SK-N-SH treated with all-trans-retinoic acid at 6 μM for 48 hours (cell line): Measurements from ENCODE around the gene AP3S2.

Experiments used
- ARNTL ChIP-seq: fragments of 450-650 bp; formaldehyde crosslinking; IDR thresholded peaks from 2 replicates; pipeline ENCODE4 v1.5.0; 2020; ENCODE audit warnings: low read depth, mild to moderate bottlenecking, moderate library complexity, borderline replicate concordance
- BACH2 ChIP-seq: fragments of 250-450 bp; sonication (Bioruptor Pico); IDR thresholded peaks from 2 replicates; pipeline ENCODE4 v1.9.0; 2021; ENCODE audit warnings: mild to moderate bottlenecking, borderline replicate concordance
- CSDC2 ChIP-seq: fragments of 250-450 bp; sonication (Bioruptor Pico); IDR thresholded peaks from 2 replicates; pipeline ENCODE4 v1.5.0; 2020; ENCODE audit warnings: mild to moderate bottlenecking, moderate library complexity
- ESRRG ChIP-seq: fragments of 250-450 bp; sonication (Bioruptor Pico); IDR thresholded peaks from 2 replicates; pipeline ENCODE4 v1.6.1; 2021; ENCODE audit warnings: mild to moderate bottlenecking
- ISL1 ChIP-seq: fragments of 250-450 bp; sonication (Bioruptor Pico); IDR thresholded peaks from 2 replicates; pipeline ENCODE4 v2.1.2; 2022; ENCODE audit warnings: mild to moderate bottlenecking, moderate library complexity
- PPARA ChIP-seq: fragments of 250-450 bp; sonication (Bioruptor Pico); IDR thresholded peaks from 2 replicates; pipeline ENCODE4 v1.5.0; 2020; ENCODE audit warnings: mild to moderate bottlenecking, borderline replicate concordance
- RARB ChIP-seq: fragments of 250-450 bp; sonication (Bioruptor Pico); IDR thresholded peaks from 2 replicates; pipeline ENCODE4 v1.8.0; 2021; ENCODE audit warnings: mild to moderate bottlenecking, moderate library complexity
- TCF4 ChIP-seq: fragments of 250-450 bp; sonication (Bioruptor Pico); IDR thresholded peaks from 2 replicates; pipeline ENCODE4 v1.8.0; 2021; ENCODE audit warnings: mild to moderate bottlenecking, moderate library complexity, borderline replicate concordance
- TOX ChIP-seq: fragments of 250-450 bp; sonication (Bioruptor Pico); IDR thresholded peaks from 2 replicates; pipeline ENCODE4 v1.8.0; 2021; ENCODE audit warnings: mild to moderate bottlenecking, moderate library complexity, borderline replicate concordance
- ZFP3 ChIP-seq: fragments of 250-450 bp; sonication (Bioruptor Pico); IDR thresholded peaks from 2 replicates; pipeline ENCODE4 v1.5.0; 2020; ENCODE audit warnings: mild to moderate bottlenecking, moderate library complexity
- ZNF8 ChIP-seq: fragments of 450-650 bp; formaldehyde crosslinking; IDR thresholded peaks from 2 replicates; pipeline ENCODE4 v1.5.0; 2020; ENCODE audit warnings: mild to moderate bottlenecking, moderate library complexity
- TF ChIP-seq, protein P1 (sequence below): fragments of 250-450 bp; sonication (Bioruptor Pico); IDR thresholded peaks from 2 replicates; pipeline ENCODE4 v1.8.0; 2020; ENCODE audit warnings: mild to moderate bottlenecking, moderate library complexity, borderline replicate concordance
- TF ChIP-seq, protein P2 (sequence below): fragments of 250-450 bp; sonication (Bioruptor Pico); IDR thresholded peaks from 2 replicates; pipeline ENCODE4 v1.5.1; 2020; ENCODE audit warnings: low read depth, mild to moderate bottlenecking, moderate library complexity

DNA sequence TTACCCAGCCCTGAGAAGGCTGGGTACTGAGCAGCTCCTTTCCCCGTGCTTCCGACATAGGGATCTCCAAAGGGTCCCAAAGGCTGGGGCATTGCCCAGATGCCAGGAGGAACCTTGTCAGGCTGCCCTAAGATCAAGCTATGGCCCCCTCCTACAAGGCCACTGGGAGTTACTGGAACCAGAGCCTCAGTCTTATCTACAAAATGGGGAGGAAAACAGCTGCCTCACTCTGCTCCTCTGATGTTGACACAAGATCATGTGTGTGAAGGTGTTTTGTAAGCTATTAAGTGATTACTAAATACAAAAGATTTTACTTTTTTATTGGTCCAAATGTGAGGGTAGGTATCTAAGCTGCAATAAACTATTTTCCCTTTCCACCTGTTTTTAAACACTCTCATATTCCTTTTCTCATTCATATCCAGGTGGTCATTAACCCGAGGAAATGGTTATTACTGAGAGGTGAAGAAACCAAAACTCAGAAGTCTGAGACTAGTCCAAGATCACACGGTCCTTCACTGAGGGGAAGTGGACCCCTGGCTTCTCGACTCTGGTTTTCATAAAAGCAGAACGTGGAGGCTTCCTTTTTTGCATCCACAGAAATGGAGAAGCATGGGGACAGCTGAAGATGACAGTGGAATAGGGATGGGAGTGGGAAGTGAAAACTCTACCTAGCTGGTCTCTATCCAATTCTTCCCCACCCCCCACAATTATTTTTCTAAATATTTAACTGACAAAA lies 17.3 kb upstream of the AP3S2 start:
- TF ChIP-seq ISL1 (CRISPR knock-in tag) (no peak), CSDC2 (CRISPR knock-in tag) (no peak), ZNF8 (no peak), ZFP3 (CRISPR knock-in tag) (no peak), RARB (no peak), PPARA (no peak), ARNTL (CRISPR knock-in tag) (no peak), ESRRG (CRISPR knock-in tag) (no peak), TCF4 (CRISPR knock-in tag) (no peak), TOX (no peak), BACH2 (CRISPR knock-in tag) (no peak)
- TF ChIP-seq, protein P1, sequence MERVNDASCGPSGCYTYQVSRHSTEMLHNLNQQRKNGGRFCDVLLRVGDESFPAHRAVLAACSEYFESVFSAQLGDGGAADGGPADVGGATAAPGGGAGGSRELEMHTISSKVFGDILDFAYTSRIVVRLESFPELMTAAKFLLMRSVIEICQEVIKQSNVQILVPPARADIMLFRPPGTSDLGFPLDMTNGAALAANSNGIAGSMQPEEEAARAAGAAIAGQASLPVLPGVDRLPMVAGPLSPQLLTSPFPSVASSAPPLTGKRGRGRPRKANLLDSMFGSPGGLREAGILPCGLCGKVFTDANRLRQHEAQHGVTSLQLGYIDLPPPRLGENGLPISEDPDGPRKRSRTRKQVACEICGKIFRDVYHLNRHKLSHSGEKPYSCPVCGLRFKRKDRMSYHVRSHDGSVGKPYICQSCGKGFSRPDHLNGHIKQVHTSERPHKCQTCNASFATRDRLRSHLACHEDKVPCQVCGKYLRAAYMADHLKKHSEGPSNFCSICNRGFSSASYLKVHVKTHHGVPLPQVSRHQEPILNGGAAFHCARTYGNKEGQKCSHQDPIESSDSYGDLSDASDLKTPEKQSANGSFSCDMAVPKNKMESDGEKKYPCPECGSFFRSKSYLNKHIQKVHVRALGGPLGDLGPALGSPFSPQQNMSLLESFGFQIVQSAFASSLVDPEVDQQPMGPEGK (CRISPR knock-in tag), result no peak
- TF ChIP-seq, protein P2, sequence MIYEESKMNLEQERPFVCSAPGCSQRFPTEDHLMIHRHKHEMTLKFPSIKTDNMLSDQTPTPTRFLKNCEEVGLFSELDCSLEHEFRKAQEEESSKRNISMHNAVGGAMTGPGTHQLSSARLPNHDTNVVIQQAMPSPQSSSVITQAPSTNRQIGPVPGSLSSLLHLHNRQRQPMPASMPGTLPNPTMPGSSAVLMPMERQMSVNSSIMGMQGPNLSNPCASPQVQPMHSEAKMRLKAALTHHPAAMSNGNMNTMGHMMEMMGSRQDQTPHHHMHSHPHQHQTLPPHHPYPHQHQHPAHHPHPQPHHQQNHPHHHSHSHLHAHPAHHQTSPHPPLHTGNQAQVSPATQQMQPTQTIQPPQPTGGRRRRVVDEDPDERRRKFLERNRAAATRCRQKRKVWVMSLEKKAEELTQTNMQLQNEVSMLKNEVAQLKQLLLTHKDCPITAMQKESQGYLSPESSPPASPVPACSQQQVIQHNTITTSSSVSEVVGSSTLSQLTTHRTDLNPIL (CRISPR knock-in tag), result no peak
